NCI-H146 treated with DMSO at 0.1 percent for 48 hours (cell line): ENCODE results near the gene ATP6V1C2.

Experiments used
- DNase-seq: peaks from one replicate; lab custom pipeline; 2025; ENCODE audit not compliant: unreplicated experiment; lab: John Stamatoyannopoulos, UW

The ATP6V1C2 gene

GRCh38 chr2:10732924-10733565 is 11.6 kb downstream of the ATP6V1C2 start:
- DNase-seq = no peak

GRCh38 chr2:10733566-10733925 is 12.1 kb downstream of the ATP6V1C2 start:
- no peak for DNase-seq

GRCh38 chr2:10733980-10734379 is 12.6 kb downstream of the ATP6V1C2 start:
- no peak for DNase-seq

- DNase-seq = no peak
Observed at GRCh38 chr2:10738192-10738591, 16.8 kb downstream of the ATP6V1C2 start.

GRCh38 chr2:10740226-10740625 is 18.8 kb downstream of the ATP6V1C2 start:
- DNase-seq = no peak

GRCh38 chr2:10741139-10741538 is 19.7 kb downstream of the ATP6V1C2 start:
- peak; percentile 93 for DNase-seq

- DNase-seq = no peak
Observed at GRCh38 chr2:10742666-10743065, 21.2 kb downstream of the ATP6V1C2 start.

GRCh38 chr2:10750610-10751009 is 29.2 kb downstream of the ATP6V1C2 start:
- no peak for DNase-seq

GRCh38 chr2:10752236-10752635 is 30.8 kb downstream of the ATP6V1C2 start:
- no peak for DNase-seq

GRCh38 chr2:10753156-10753555 is 31.7 kb downstream of the ATP6V1C2 start:
- no peak for DNase-seq

GRCh38 chr2:10753876-10754275 is 32.4 kb downstream of the ATP6V1C2 start:
- no peak for DNase-seq

GRCh38 chr2:10755621-10756020 is 34.2 kb downstream of the ATP6V1C2 start:
- no peak for DNase-seq

- no peak for DNase-seq
Observed at GRCh38 chr2:10757814-10758286, 36.4 kb downstream of the ATP6V1C2 start.

GRCh38 chr2:10759151-10759714 is 37.8 kb downstream of the ATP6V1C2 start:
- DNase-seq = no peak

GRCh38 chr2:10760794-10761504 is 39.5 kb downstream of the ATP6V1C2 start:
- no peak for DNase-seq

- no peak for DNase-seq
Observed at GRCh38 chr2:10761591-10761990, 40.2 kb downstream of the ATP6V1C2 start.

GRCh38 chr2:10762651-10763460 is 41.4 kb downstream of the ATP6V1C2 start:
- DNase-seq = no peak

GRCh38 chr2:10763461-10763800 is 42.0 kb downstream of the ATP6V1C2 start:
- no peak for DNase-seq

GRCh38 chr2:10764096-10764785 is 42.8 kb downstream of the ATP6V1C2 start:
- DNase-seq = no peak

GRCh38 chr2:10764896-10765295 is 43.5 kb downstream of the ATP6V1C2 start:
- DNase-seq = no peak

GRCh38 chr2:10765461-10765860 is 44.0 kb downstream of the ATP6V1C2 start:
- no peak for DNase-seq
